Activated CD8-positive, alpha-beta memory T cell treated with anti-CD3 and anti-CD28 coated beads for 36 hours (primary cell): Measurements from ENCODE around the gene TSN. TPM values are rescaled to one million over a fixed set of nuclear protein-coding genes. Genes with fewer than 3 reads are reported as not detected.

Experiments used
- total RNA-seq, 2 experiments: library from RNA; stranded (reverse); gene quantifications; one replicate each; pipeline ENCODE4 v1.2.3, GENCODE V29; 2021

Gene TSN
- total RNA-seq, 2 experiments from 2014 or later, result 78.0 to 89.5 TPM

Other genes starting within 250 kb of the TSN start
- not detected for gene RNU4ATAC, start 224.8 kb upstream of the TSN start, total RNA-seq
- 10 to 100 TPM; 63.0 to 67.4 TPM for gene CLASP1, start 106.2 kb upstream of the TSN start, total RNA-seq
- 100 to 1,000 TPM; 178 to 179 TPM for gene NIFK, start 18.8 kb upstream of the TSN start, total RNA-seq